ENCODE measurements around the gene HES3.

Gene HES3

GRCh38 chr1:6245869-6246496 lies 2.0 kb downstream of the HES3 start:
- DNase-seq (ENCODE audit: low read depth, low spot score), result no peak

DNA sequence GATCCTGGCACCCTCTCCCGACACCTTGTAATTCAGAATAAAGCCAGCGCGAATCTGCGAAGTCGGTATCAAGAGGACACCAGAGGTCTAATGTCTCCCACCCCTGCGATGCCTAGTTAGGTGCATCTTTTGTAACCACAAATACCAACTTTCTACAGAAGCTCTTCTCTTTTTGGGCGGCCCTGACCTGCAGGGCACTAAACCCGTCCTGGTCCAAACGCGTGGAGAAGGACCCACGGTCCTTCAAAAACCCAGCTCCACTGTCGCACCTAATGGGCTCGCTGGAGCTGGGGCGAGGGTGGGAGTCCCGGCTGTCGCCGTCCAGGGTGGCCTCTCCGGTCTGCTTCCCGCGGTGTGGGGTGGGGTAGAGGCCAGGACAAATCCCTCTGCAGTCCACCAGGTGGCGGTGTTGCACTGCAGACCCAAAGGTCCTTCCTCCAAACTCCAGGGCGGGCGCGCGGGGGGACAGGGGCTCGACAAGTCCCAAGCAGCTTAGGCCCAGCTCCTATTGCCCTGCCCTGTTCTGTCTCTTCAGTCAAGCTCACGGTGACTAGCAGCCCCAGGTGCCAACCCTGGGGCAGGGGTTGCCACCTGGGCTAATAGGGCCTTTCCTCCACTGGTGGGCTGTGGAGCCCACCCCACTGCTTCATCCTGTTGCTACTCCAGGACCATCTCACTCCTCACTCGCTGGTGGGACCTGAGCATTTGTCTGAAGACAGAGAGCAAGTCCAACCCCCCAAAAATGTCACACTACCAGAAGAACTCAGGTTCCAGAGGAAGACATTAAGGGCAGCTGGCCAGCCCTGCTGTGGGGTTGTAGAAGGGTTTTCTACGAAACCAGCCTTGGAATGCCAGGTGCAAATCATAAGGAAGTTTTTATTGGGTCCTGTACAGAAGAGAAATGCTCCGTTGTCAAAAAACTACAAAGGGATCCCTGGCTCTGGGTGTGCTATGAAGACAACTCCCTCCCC lies 2.8 kb downstream of the HES3 start:
- no peak for DNase-seq (ENCODE audit: low read depth, low spot score)

DNA sequence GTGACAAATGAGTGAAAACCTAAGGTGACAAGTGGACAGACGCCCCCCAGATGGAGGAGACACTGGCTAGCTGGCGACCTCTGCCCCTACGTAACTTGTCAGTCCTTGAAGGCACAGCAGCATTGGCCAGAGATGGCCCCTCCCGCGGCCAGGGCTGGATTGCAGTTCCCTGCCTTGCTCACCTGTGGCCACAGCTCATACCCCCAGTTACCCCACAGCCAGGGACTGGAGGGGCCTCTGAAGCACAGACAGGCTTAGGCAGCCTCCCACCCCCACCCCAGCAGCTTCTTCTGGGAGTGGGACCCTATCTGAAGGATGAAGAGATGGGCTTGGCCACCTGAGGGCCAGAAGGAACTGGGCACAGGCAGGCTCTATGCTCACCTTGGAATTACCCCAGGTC lies 3.7 kb downstream of the HES3 start:
- DNase-seq (ENCODE audit: low read depth, low spot score), result no peak

DNA sequence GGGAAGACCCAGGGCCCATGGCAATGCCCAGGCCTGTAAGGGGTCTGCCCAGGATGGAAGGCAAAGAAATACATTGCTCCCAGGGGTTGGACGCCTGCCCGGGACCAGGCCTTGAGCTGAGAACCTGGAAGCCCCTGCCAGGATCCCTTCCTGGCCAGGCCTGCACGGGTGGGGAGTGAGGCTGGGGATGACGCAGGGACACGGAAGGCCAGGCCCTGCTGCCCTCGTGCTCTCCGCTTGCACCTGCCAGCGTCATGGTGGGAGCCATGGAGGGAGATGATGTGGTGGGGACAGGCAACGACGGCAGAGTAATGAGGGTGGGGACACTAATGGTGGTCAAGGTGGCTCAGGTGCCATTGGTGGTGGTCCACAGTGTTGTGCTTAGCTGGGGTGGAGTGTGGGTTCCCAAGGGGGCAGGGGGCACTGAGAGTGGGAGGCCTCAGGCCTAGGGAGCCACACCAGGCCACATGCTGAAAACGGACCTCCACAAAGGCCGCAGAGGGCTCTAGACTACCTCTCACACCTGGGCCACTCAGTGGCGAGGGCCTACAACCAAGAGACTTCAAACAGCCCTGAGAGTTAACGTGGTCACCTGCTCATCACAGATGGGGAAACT lies 4.3 kb downstream of the HES3 start:
- DNase-seq (ENCODE audit: low read depth, low spot score), result no peak

DNA sequence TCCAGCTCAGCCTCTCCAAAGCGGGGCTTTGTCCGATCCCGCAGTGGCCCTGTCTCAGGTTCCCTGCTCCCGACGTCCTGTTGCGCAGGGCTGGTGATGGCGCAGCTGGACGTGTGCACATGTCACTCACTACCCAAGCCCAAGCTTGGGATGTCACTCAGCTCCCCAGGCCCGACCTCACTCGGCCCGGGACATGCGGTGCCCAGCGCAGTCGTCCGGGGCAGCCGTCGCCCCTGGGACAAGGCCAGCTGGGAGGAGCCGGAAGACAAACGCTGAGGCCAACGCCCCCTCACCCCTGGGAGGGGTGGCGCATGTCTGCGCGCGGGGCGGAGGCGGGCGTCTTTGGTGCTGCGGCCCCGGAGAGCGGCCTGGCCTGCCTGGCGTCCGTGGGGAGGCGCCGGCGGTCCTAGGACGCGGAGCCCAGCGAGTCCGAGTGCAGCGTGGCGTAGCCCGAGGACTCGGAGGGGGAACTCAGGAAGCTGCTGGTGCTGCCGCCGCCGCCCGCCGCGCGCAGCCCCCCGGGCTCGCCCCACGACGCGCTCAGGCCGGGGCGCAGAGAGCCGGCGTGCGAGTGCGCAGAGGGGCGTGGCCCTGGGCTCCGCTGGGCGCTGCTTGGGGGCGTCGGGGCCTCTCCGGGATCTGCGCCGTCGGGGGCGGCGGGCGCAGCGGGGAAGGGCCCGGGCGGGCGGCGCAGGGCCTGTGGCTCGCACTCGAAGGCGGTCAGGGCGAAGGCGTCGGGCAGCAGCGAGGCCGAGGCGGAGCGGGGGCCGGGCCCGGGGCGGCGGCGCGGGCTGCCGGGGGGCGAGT lies 5.2 kb downstream of the HES3 start:
- DNase-seq (ENCODE audit: low read depth, low spot score), result no peak

GRCh38 chr1:6249739-6250689 lies 6.0 kb downstream of the HES3 start:
- DNase-seq (ENCODE audit: low read depth, low spot score), result no peak

DNA sequence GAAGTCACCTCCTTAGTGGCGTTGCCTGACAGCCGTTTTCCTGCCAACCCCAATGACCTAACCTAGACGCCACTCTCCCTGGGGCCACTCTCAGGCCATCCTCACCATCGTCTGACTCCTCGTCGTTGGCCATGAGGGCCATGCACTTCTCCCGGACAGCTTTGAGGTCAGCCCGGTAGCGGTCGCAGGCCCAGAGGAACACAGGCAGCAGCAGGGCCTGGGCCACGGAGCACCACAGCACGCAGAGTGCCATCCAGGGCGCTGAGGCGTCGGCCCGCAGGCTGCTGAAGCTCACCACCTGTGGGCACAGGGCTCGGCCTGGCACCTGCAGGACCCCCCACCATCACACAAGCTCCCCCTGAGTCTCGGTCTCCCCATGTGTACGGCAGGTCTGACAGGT lies 7.3 kb downstream of the HES3 start:
- no peak for DNase-seq (ENCODE audit: low read depth, low spot score)

GRCh38 chr1:6251681-6252373 lies 7.8 kb downstream of the HES3 start:
- DNase-seq (ENCODE audit: low read depth, low spot score), result no peak

- DNase-seq (ENCODE audit: low read depth, low spot score), result no peak
These were observed 8.4 kb downstream of the HES3 start for GRCh38 chr1:6252374-6252710.

DNA sequence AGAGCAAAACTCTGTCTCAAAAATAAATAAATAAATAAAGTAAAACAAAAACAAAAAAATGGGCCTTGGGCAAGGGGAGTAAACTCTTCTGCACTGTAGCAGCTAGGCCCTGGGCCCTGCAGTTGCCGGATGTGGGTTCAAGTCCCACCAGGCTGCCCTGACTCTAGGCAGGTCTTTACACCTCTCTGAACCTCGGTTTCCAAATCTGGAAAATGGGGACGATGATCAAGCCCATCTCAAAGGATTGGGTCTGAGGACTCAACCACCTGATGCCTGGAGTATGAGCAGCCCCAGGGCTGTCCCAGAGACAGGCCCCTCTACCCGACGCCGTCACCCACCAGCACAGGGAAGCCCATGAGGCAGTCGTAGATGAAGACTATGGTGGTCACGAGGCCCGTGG lies 9.4 kb downstream of the HES3 start:
- DNase-seq (ENCODE audit: low read depth, low spot score), result no peak

DNA sequence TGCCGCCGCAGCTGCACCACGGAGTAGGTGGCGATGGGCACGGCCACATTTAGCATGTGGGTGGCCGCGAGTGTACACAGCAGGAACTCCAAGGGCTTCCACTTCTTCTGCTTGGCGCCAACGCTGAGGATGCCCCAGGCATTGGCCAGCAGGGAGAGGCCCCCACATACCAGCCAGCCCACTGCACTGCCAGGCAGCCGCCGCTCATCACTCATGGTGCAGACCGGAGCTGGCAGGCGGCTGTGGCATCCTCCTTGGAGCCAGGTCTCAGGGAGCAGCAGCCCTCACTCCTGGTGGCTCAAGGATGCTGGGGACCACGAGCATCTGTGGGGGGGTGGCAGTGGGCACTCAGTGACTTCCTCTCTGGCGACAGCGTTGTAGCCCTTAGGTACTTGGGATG lies 10.7 kb downstream of the HES3 start:
- no peak for DNase-seq (ENCODE audit: low read depth, low spot score)

- DNase-seq (ENCODE audit: low read depth, low spot score), result no peak
These were observed 12.7 kb downstream of the HES3 start for GRCh38 chr1:6256645-6257044.

DNA sequence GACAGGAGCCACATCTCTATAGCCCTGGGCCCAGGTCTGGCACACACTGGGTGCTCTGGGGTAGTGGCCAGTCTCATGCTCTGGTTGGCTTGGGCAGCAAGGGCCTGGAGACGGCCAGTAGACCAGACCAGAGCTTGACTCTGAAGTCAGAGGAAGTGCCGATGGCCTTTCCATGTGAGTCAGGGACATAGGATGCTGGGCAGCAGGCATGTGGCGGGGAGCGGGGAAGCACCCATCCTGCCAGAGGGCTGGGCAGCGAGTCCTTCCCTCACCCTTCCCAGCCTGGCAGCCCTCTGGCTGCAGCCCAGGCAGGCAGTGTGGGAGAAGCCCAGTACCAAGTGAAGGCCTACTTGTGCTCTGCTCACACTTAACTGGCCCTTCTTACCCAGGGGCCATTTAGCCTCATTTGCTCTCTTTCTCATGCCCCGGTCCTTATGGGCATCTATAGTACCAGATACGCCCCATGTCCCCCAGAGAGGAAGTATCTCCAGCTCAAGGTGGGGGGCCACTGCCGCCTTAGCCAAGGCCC lies 13.6 kb downstream of the HES3 start:
- DNase-seq (ENCODE audit: low read depth, low spot score), result no peak

DNA sequence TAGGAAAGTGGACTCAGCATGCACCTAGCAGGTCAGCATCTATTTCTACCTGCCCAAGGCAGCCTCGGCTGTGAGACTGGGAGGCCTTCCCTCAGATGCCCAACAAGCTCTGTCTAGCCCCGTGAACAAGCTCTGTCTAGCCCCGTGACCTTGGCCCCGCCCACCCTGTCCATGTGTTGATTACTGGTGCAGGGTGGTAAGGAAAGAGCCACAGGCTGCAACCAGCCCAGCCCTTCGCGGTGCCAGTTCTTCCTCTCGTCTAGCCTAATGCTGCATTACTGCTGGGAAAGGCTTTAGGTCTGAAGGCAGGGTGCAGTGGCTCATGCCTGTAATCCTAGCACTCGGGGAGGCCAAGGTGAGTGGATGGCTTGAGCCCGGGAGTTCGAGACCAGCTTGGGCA lies 14.7 kb downstream of the HES3 start:
- DNase-seq (ENCODE audit: low read depth, low spot score), result no peak

- no peak for DNase-seq (ENCODE audit: low read depth, low spot score)
These were observed 15.7 kb downstream of the HES3 start for GRCh38 chr1:6259491-6260362.

GRCh38 chr1:6260433-6260934 lies 16.5 kb downstream of the HES3 start:
- no peak for DNase-seq (ENCODE audit: low read depth, low spot score)

GRCh38 chr1:6260961-6261614 lies 17.1 kb downstream of the HES3 start, which contains the start of gene GPR153:
TSS of gene GPR153 (minus strand) at chr1:6261098. CDS start at chr1:6254905, 6,193 bp downstream.
- DNase-seq (ENCODE audit: low read depth, low spot score), result no peak

- no peak for DNase-seq (ENCODE audit: low read depth, low spot score)
These were observed 17.6 kb downstream of the HES3 start for GRCh38 chr1:6261615-6261995.

All from iPS DF 19.7 (cell line).